Keratinocyte (primary cell): ENCODE results near the gene BCL2L11. TPM values are rescaled to one million over a fixed set of nuclear protein-coding genes. Genes with fewer than 3 reads are reported as not detected.

Source experiments
- DNase-seq: peaks from one replicate; pipeline ENCODE4 v3.0.0-alpha.2; 2011; ENCODE audit warnings: low read depth, missing footprints, low spot score
- FAIRE-seq: peaks from 2 replicates; lab custom pipeline; 2011; peaks lifted over from hg19 to GRCh38; lab: Jason Lieb, UNC
- H2AFZ ChIP-seq: 2 replicates; pipeline ENCODE4 v1.6.0; 2012; ENCODE audit warnings: low read length, control low read depth, inconsistent platforms; ENCODE audit not compliant: control insufficient read depth
- H3K27ac ChIP-seq: 2 replicates; pipeline ENCODE4 v1.5.1; 2011; ENCODE audit warnings: low read length; ENCODE audit not compliant: control insufficient read depth, insufficient read depth
- H3K27me3 ChIP-seq: 3 replicates; pipeline ENCODE4 v1.6.0; 2011; ENCODE audit warnings: low read length; ENCODE audit not compliant: control insufficient read depth, insufficient read depth; ENCODE audit errors: extremely low read depth
- H3K36me3 ChIP-seq, 2 experiments: 2 replicates in 1 of 2; 3 replicates in 1 of 2; pipeline ENCODE4 v1.5.1; 2011; ENCODE audit warnings: low read length in 2 of 2, mild to moderate bottlenecking in 1 of 2; ENCODE audit not compliant: control insufficient read depth in 2 of 2, insufficient read depth in 2 of 2; ENCODE audit errors: extremely low read depth in 1 of 2
- H3K4me1 ChIP-seq: 3 replicates; pipeline ENCODE4 v1.5.1; 2011; ENCODE audit warnings: low read length; ENCODE audit not compliant: control insufficient read depth, insufficient read depth; ENCODE audit errors: extremely low read depth
- H3K4me2 ChIP-seq: 3 replicates; pipeline ENCODE4 v1.6.0; 2011; ENCODE audit warnings: low read depth, low read length; ENCODE audit not compliant: control insufficient read depth, insufficient read depth; ENCODE audit errors: extremely low read depth
- H3K4me3 ChIP-seq, 3 experiments: fragments of 200-600 bp in 1 of 3; sonication (generic) in 1 of 3; 2 replicates in 2 of 3; 3 replicates in 1 of 3; pipeline ENCODE4 v1.5.1; 2011 to 2016; ENCODE audit warnings: low read length in 3 of 3, mild to moderate bottlenecking in 3 of 3, control low read depth in 2 of 3, inconsistent platforms in 1 of 3, low read depth in 1 of 3, mixed read lengths in 1 of 3, mixed run types in 1 of 3, moderate library complexity in 1 of 3; ENCODE audit not compliant: control insufficient read depth in 2 of 3, insufficient read depth in 2 of 3; ENCODE audit errors: extremely low read depth in 1 of 3
- H3K79me2 ChIP-seq: 2 replicates; pipeline ENCODE4 v1.6.0; 2012; ENCODE audit warnings: low read length; ENCODE audit not compliant: control insufficient read depth, insufficient read depth
- H3K9ac ChIP-seq: 3 replicates; pipeline ENCODE4 v1.6.0; 2011; ENCODE audit warnings: low read length; ENCODE audit not compliant: control insufficient read depth, insufficient read depth; ENCODE audit errors: extremely low read depth
- H3K9me1 ChIP-seq: 3 replicates; pipeline ENCODE4 v1.6.0; 2011; ENCODE audit warnings: low read length; ENCODE audit not compliant: control insufficient read depth, insufficient read depth; ENCODE audit errors: extremely low read depth
- H3K9me3 ChIP-seq: 2 replicates; pipeline ENCODE4 v1.5.1; 2012; ENCODE audit warnings: low read depth, low read length; ENCODE audit not compliant: control insufficient read depth
- H4K20me1 ChIP-seq: 3 replicates; pipeline ENCODE4 v1.6.0; 2011; ENCODE audit warnings: low read length; ENCODE audit not compliant: control insufficient read depth, insufficient read depth; ENCODE audit errors: extremely low read depth
- EZH2 ChIP-seq: IDR thresholded peaks from one replicate; pipeline ENCODE4 v1.6.1; 2012; ENCODE audit warnings: inconsistent platforms, mild to moderate bottlenecking, low read length, moderate library complexity
- dilution Hi-C: fragments of 300-500 bp; cut with MboI; formaldehyde crosslinking; loops from one replicate; pipeline ENCODE4 v1.7.0; 2020; ENCODE audit warnings: low sequenced_read_pairs; ENCODE audit not compliant: extremely low pct_ligation_motif_present
- polyA plus RNA-seq, 5 experiments: library from polyadenylated mRNA; depleted of rRNA in 3 of 5; stranded (reverse) in 3 of 5; stranded (forward) in 1 of 5; unstranded in 1 of 5; fragments of >200 nt; gene quantifications; 1 replicate in 1 of 5; 2 replicates in 3 of 5; 3 replicates in 1 of 5; pipeline versions ENCODE4 v1.2.1 to v1.2.3, GENCODE V29; 2011 to 2012; ENCODE audit warnings: missing spikeins in 2 of 5, low read depth in 1 of 5, low replicate concordance in 1 of 5
- TF ChIP-seq, protein P1 (sequence below), 3 experiments: IDR thresholded peaks in 1 of 3; conservative IDR thresholded peaks in 1 of 3; optimal IDR thresholded peaks in 1 of 3; 2 replicates in 2 of 3; 3 replicates in 1 of 3; pipeline versions ENCODE3 to v1.5.1; 2011; ENCODE audit warnings: low read length in 3 of 3, mild to moderate bottlenecking in 3 of 3, moderate library complexity in 2 of 3, control low read depth in 1 of 3, inconsistent platforms in 1 of 3; ENCODE audit not compliant: insufficient read depth in 2 of 3; ENCODE audit errors: extremely low read depth in 1 of 3

The BCL2L11 gene
- polyA plus RNA-seq, 1 donor (not counting 4 experiments of a cell fraction or from before 2014, with no cell fraction given), result 1.9 TPM

DNA sequence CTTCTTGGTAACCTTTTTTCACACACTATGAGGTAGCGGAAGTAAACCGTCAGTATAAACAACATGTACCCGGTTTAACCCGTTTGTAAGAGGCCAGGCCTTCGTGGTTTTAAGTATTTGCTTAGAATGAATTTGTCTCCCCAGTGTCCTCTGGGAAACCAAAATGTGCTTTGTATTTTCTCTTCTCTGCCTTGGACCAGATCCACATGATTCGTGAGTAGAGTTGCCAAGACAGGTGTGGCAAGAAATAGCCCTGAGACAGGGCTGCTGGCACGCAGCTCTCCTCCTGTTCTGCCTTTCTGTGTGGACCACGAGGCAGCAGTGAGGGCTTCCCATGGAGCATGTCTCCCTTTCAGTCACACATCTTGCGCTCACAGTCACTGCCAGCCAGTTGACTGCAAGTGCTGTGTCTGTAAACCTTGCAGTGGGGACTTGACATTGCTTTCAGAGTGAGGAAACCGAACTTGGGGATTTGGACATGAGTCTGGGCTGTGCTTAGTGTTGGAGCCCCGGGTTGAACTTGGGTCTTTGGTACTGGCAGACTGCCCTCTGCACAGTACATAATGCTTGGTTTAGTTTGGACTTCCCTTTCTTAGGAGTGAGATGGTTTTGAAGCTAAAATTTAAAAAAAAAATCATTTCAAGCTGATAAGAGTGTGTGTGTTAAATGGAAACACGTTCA, 19.1 kb downstream of the BCL2L11 start:
- no peak for DNase-seq

GRCh38 chr2:111140815-111141214, 20.1 kb downstream of the BCL2L11 start:
- no peak for FAIRE-seq
- H3K79me2 ChIP-seq, result no peaks in the 10 kb centered on the region
- H3K4me2 ChIP-seq, result no peak overlapping the region
- H3K4me1 ChIP-seq, result peaks cover 7% of the 10 kb centered on the region
- H4K20me1 ChIP-seq, result no peaks in the 10 kb centered on the region
- no peak overlapping the region for H3K27ac ChIP-seq
- no peak overlapping the region for H3K4me3 ChIP-seq
- no peaks in the 10 kb centered on the region for H3K9me1 ChIP-seq
- DNase-seq, result no peak
- no peaks in the 10 kb centered on the region for H3K9me3 ChIP-seq
- no peak for TF ChIP-seq EZH2
- TF ChIP-seq, protein P1, sequence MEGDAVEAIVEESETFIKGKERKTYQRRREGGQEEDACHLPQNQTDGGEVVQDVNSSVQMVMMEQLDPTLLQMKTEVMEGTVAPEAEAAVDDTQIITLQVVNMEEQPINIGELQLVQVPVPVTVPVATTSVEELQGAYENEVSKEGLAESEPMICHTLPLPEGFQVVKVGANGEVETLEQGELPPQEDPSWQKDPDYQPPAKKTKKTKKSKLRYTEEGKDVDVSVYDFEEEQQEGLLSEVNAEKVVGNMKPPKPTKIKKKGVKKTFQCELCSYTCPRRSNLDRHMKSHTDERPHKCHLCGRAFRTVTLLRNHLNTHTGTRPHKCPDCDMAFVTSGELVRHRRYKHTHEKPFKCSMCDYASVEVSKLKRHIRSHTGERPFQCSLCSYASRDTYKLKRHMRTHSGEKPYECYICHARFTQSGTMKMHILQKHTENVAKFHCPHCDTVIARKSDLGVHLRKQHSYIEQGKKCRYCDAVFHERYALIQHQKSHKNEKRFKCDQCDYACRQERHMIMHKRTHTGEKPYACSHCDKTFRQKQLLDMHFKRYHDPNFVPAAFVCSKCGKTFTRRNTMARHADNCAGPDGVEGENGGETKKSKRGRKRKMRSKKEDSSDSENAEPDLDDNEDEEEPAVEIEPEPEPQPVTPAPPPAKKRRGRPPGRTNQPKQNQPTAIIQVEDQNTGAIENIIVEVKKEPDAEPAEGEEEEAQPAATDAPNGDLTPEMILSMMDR (optimal IDR thresholded peaks at IDR 0.05 in 1 of 3, IDR thresholded peaks at IDR 0.05 in 1 of 3, conservative IDR thresholded peaks at IDR 0.05 in 1 of 3; ENCODE audit: extremely low read depth in 1 of 3, insufficient read depth in 2 of 3, low read length in 3 of 3), result no peak
- H3K36me3 ChIP-seq, result peaks cover 0 to 4% of the 10 kb centered on the region in 2 experiments
- dilution Hi-C loops, result no loop called here
- H3K27me3 ChIP-seq, result no peaks in the 10 kb centered on the region
- H3K9ac ChIP-seq, result no peak overlapping the region
- no peak overlapping the region for H2AFZ ChIP-seq

More for the DNA sequence above, 19.1 kb downstream of the BCL2L11 start:
- Histone ChIP-seq H3K9me1 (no peaks in the 10 kb centered on the region), H3K27ac (no peak overlapping the region), H3K4me3 (no peak overlapping the region), H3K36me3 (peaks cover 0 to 4% of the 10 kb centered on the region in 2 experiments), H3K4me2 (peak overlapping the region; percentile 23), H3K9ac (no peak overlapping the region), H4K20me1 (no peaks in the 10 kb centered on the region), H3K27me3 (no peaks in the 10 kb centered on the region), H3K9me3 (no peaks in the 10 kb centered on the region), H2AFZ (peak overlapping the region; percentile 65), H3K4me1 (peaks cover 7% of the 10 kb centered on the region), H3K79me2 (no peaks in the 10 kb centered on the region)
- dilution Hi-C loops, result no loop called here
- no peak for TF ChIP-seq EZH2
- TF ChIP-seq, protein P1 (optimal IDR thresholded peaks at IDR 0.05 in 1 of 3, IDR thresholded peaks at IDR 0.05 in 1 of 3, conservative IDR thresholded peaks at IDR 0.05 in 1 of 3; ENCODE audit: extremely low read depth in 1 of 3, insufficient read depth in 2 of 3, low read length in 3 of 3), result no peak
- no peak for FAIRE-seq
